Caco-2 (cell line): ENCODE data around the gene KIRREL3. TPM values are rescaled to one million over a fixed set of nuclear protein-coding genes. Genes with fewer than 3 reads are reported as not detected.

Source experiments
- BruUV-seq: library from RNA; stranded (reverse); fragments of 400-500 nt; replicated peaks from 2 replicates; lab custom pipeline; 2021; lab: Mats Ljungman, UMichigan
- CTCF ChIA-PET: fragments of 300-600 bp; sonication (Branson Sonifier 250); formaldehyde crosslinking; loops from one replicate; lab custom pipeline; 2022; ENCODE audit warnings: antibody characterized with exemption; lab: Charles Lee
- POLR2A ChIA-PET: fragments of 300-600 bp; sonication (Branson Sonifier 250); formaldehyde crosslinking; loops from one replicate; lab custom pipeline; 2022; ENCODE audit warnings: antibody characterized with exemption; lab: Charles Lee
- DNase-seq, 2 experiments: peaks; one replicate each; pipeline versions ENCODE4 v3.0.0 to v3.0.0-alpha.2; 2020 to 2022
- H3K27me3 ChIP-seq: replicated peaks from 2 replicates; pipeline ENCODE4 v1.6.0; 2011; ENCODE audit warnings: low read length; ENCODE audit not compliant: control insufficient read depth, insufficient read depth
- H3K36me3 ChIP-seq: 2 replicates; pipeline ENCODE4 v1.5.1; 2011; ENCODE audit warnings: low read length; ENCODE audit not compliant: control insufficient read depth, insufficient read depth
- H3K4me1 ChIP-seq: fragments of 250-450 bp; sonication (Bioruptor Pico); 2 replicates; pipeline ENCODE4 v1.5.1; 2020; ENCODE audit warnings: mild to moderate bottlenecking
- H3K4me3 ChIP-seq: 2 replicates; pipeline ENCODE4 v1.5.1; 2011; ENCODE audit warnings: low read depth, mild to moderate bottlenecking, control low read depth, low read length
- H3K9me3 ChIP-seq: fragments of 250-450 bp; sonication (Bioruptor Pico); 2 replicates; pipeline ENCODE4 v1.5.1; 2020; ENCODE audit warnings: mild to moderate bottlenecking, moderate library complexity
- H3K27ac Mint-ChIP-seq: one replicate; pipeline ENCODE4 v1.8.0; 2022; ENCODE audit warnings: mixed read lengths; ENCODE audit not compliant: unreplicated experiment
- H3K27me3 Mint-ChIP-seq: one replicate; pipeline ENCODE4 v1.8.0; 2022; ENCODE audit warnings: mixed read lengths; ENCODE audit not compliant: insufficient read depth, unreplicated experiment
- H3K36me3 Mint-ChIP-seq: one replicate; pipeline ENCODE4 v1.8.0; 2022; ENCODE audit warnings: mild to moderate bottlenecking, mixed read lengths; ENCODE audit not compliant: insufficient read depth, unreplicated experiment
- H3K4me1 Mint-ChIP-seq: one replicate; pipeline ENCODE4 v1.8.0; 2022; ENCODE audit warnings: low read depth, mixed read lengths; ENCODE audit not compliant: unreplicated experiment
- H3K4me3 Mint-ChIP-seq: one replicate; pipeline ENCODE4 v1.8.0; 2022; ENCODE audit warnings: mild to moderate bottlenecking, moderate library complexity, mixed read lengths; ENCODE audit not compliant: unreplicated experiment
- H3K9me3 Mint-ChIP-seq: one replicate; pipeline ENCODE4 v1.8.0; 2022; ENCODE audit warnings: mixed read lengths; ENCODE audit not compliant: unreplicated experiment
- intact Hi-C: fragments of 100-400 bp; cut with micrococcal nuclease; formaldehyde crosslinking; loops from one replicate; pipeline ENCODE4 v1.10.0; 2022; ENCODE audit not compliant: unreplicated experiment
- total RNA-seq: library from RNA; stranded (reverse); gene quantifications from 2 replicates; pipeline ENCODE4 v1.2.3, GENCODE V29; 2022
- TF ChIP-seq, protein P1 (sequence below), 2 experiments: fragments of 200-600 bp in 1 of 2; IDR thresholded peaks; 1 replicate in 1 of 2; 2 replicates in 1 of 2; pipeline versions ENCODE4 v1.5.1 to v1.8.0; 2011 to 2022; ENCODE audit warnings: antibody characterized with exemption in 1 of 2, control low read depth in 1 of 2, inconsistent platforms in 1 of 2, low read depth in 1 of 2, low read length in 1 of 2, mild to moderate bottlenecking in 1 of 2, moderate library complexity in 1 of 2; ENCODE audit not compliant: insufficient read depth in 1 of 2, severe bottlenecking in 1 of 2, unreplicated experiment in 1 of 2

KIRREL3 gene
- total RNA-seq, 1 experiment from 2014 or later: not detected

DNA sequence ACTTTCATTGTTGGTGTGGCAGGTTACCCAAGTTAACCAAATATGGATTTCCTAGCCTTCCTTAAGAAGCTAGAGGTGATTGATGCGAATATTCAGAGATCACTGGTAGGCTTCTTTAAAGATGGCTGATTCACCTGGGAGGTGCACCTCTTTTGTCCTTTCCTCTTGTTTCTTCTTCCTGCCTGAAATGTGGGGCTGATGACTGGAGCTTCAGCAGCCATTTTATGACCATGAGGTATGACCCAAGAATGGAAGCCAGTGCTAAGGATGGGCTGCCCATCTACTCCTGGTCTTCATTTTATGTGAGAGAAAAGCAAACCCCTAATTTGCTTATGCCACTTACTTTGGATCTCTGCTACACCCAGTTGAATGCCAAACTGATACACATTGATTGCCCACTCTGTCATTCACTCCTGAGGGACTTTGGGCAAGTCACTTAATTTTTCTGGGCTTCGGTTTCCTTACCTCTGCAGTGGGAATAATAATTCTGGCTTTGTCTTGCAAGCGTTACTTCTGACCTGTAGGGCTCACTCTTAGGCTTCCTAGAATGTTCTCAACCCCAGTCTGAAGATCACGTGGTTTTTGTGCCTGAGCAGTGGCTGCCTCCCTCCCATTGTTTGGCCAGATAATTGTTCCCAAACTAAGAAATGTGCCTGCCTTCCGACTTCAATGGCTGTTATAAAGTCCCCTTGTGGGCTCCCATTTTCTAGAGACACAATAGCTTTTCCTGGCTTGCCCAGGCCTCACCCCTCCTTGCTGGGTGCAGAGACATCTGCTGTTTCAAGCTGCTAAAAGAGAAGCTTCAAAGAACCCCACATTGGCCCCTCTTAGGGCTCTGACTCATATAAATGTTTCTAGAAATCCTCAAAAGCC is 402.0 kb downstream of the KIRREL3 start:
- Histone ChIP-seq H3K27me3 (peaks cover 8% of the 10 kb centered on the region), H3K9me3 (no peaks in the 10 kb centered on the region), H3K4me3 (no peak overlapping the region), H3K4me1 (no peaks in the 10 kb centered on the region), H3K36me3 (no peaks in the 10 kb centered on the region)
- DNase-seq: no peak
- TF ChIP-seq, protein P1, sequence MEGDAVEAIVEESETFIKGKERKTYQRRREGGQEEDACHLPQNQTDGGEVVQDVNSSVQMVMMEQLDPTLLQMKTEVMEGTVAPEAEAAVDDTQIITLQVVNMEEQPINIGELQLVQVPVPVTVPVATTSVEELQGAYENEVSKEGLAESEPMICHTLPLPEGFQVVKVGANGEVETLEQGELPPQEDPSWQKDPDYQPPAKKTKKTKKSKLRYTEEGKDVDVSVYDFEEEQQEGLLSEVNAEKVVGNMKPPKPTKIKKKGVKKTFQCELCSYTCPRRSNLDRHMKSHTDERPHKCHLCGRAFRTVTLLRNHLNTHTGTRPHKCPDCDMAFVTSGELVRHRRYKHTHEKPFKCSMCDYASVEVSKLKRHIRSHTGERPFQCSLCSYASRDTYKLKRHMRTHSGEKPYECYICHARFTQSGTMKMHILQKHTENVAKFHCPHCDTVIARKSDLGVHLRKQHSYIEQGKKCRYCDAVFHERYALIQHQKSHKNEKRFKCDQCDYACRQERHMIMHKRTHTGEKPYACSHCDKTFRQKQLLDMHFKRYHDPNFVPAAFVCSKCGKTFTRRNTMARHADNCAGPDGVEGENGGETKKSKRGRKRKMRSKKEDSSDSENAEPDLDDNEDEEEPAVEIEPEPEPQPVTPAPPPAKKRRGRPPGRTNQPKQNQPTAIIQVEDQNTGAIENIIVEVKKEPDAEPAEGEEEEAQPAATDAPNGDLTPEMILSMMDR (IDR thresholded peaks at IDR 0.05; ENCODE audit: insufficient read depth in 1 of 2, low read depth in 1 of 2, low read length in 1 of 2, severe bottlenecking in 1 of 2, unreplicated experiment in 1 of 2): no peak
- peaks cover 32% of the 10 kb centered on the region for H3K27me3 Mint-ChIP-seq
- no TSS peak for BruUV-seq
- CTCF ChIA-PET: no interaction called here
- H3K9me3 Mint-ChIP-seq: no peaks in the 10 kb centered on the region
- no peak overlapping the region for H3K4me3 Mint-ChIP-seq
- no peaks in the 10 kb centered on the region for H3K4me1 Mint-ChIP-seq
- H3K27ac Mint-ChIP-seq: no peak overlapping the region
- intact Hi-C loops: no loop called here
- POLR2A ChIA-PET: no interaction called here
- H3K36me3 Mint-ChIP-seq: no peaks in the 10 kb centered on the region

DNA sequence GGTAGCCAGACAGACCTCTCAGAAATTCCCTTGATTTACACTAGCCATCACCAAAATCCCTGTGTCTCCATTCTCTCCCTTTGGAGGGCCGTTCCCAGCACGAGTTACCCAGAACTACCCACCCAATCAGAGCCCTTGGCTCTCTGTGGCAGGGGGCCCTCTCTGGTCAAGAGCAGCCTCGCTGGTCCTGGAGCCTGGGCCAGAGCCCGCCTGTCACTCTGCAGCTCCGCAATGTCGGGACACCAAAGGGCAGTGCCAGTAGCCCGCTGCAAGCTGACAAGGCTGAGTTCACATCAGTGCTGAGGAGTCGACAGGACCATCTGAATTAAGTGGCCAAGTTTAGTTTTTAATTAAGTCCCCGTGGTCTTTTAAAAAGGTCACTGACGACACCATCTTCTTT is 403.5 kb downstream of the KIRREL3 start:
- Histone ChIP-seq H3K36me3 (no peaks in the 10 kb centered on the region), H3K4me1 (no peaks in the 10 kb centered on the region), H3K9me3 (no peaks in the 10 kb centered on the region), H3K27me3 (peaks cover 8% of the 10 kb centered on the region), H3K4me3 (no peak overlapping the region)
- CTCF ChIA-PET: no interaction called here
- no peak for DNase-seq
- H3K27ac Mint-ChIP-seq: no peak overlapping the region
- POLR2A ChIA-PET: no interaction called here
- no peak overlapping the region for H3K4me3 Mint-ChIP-seq
- intact Hi-C loops: no loop called here
- H3K9me3 Mint-ChIP-seq: no peaks in the 10 kb centered on the region
- no peaks in the 10 kb centered on the region for H3K36me3 Mint-ChIP-seq
- H3K4me1 Mint-ChIP-seq: no peaks in the 10 kb centered on the region
- BruUV-seq: no TSS peak
- H3K27me3 Mint-ChIP-seq: peaks cover 38% of the 10 kb centered on the region
- TF ChIP-seq, protein P1 (IDR thresholded peaks at IDR 0.05; ENCODE audit: insufficient read depth in 1 of 2, low read depth in 1 of 2, low read length in 1 of 2, severe bottlenecking in 1 of 2, unreplicated experiment in 1 of 2): no peak

DNA sequence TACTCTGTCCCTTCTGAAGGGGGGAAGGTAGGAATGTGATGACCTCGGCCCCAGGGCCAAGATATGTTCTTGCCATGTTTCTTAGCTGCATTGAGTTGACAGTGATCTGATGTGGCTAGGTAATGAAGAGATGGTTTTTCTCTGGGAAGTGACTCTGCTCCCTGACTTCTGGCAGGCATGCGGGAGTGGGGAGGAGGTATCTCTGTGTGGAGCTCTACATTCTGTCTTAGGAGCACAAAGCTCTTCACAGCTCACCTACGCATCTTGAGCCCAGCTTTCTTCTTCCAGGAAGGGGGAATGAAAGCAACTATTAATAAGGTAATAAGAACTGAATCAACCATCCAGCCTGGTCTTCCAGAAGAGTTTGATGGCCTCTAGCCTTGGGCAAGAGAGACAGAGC is 404.1 kb downstream of the KIRREL3 start:
- Mint-ChIP-seq H3K4me3 (no peak overlapping the region), H3K27me3 (peaks cover 35% of the 10 kb centered on the region), H3K9me3 (no peaks in the 10 kb centered on the region), H3K27ac (no peak overlapping the region), H3K36me3 (no peaks in the 10 kb centered on the region), H3K4me1 (no peaks in the 10 kb centered on the region)
- POLR2A ChIA-PET: no interaction called here
- Histone ChIP-seq H3K4me3 (no peak overlapping the region), H3K9me3 (no peaks in the 10 kb centered on the region), H3K36me3 (no peaks in the 10 kb centered on the region), H3K27me3 (peaks cover 8% of the 10 kb centered on the region), H3K4me1 (no peaks in the 10 kb centered on the region)
- intact Hi-C loops: no loop called here
- no peak for DNase-seq
- BruUV-seq: no TSS peak
- TF ChIP-seq, protein P1 (IDR thresholded peaks at IDR 0.05; ENCODE audit: insufficient read depth in 1 of 2, low read depth in 1 of 2, low read length in 1 of 2, severe bottlenecking in 1 of 2, unreplicated experiment in 1 of 2): no peak
- CTCF ChIA-PET: no interaction called here
